Measurements from ENCODE around the gene SMYD3.

Gene SMYD3

DNA sequence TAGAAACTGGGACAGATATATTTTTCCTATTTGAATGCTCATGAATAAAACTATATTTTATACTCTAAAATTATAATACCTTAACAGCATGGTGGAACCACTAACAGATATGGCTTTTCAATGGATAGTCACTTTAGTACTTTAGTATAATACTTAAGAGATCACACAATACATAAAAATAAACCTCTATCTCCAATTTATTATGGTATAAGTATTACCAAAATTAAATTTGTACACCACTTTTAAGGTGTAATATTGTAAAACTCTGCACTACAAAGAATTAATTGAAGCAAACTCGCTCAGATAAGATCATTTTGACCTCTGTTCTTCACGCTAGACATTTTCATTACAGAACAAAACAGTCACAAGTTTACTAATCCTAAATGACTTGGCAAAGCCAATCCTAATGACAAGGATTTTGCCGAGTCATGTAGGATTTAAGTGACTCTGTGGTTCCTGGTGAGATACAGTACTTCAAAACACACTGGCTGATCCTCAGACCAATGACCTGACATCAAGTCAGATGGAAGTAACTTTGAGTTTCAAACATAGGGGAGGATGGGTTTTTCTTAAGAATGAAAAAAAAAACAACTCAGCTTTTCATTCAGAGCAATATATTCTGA is 200.6 kb downstream of the SMYD3 start:
- TF ChIP-seq CTCF (IDR thresholded peaks at IDR 0.05; ENCODE audit: low read depth, low read length, poor library complexity, severe bottlenecking) (no peak), EZH2phosphoT487 (IDR thresholded peaks at IDR 0.05; ENCODE audit: borderline replicate concordance, low read length) (no peak)
- Histone ChIP-seq H3K36me3 (ENCODE audit: control insufficient read depth, low read length) (no peaks in the 10 kb centered on the region), H3K27me3 (ENCODE audit: control insufficient read depth, low read length) (no peaks in the 10 kb centered on the region), H4K20me1 (ENCODE audit: control insufficient read depth, insufficient read depth, low read depth, low read length) (no peaks in the 10 kb centered on the region), H3K9me2 (replicated peaks; ENCODE audit: control insufficient read depth, low read length) (no peaks in the 10 kb centered on the region), H3K27ac (ENCODE audit: low read depth, low read length) (no peak overlapping the region), H3K79me2 (ENCODE audit: control insufficient read depth, low read length) (no peaks in the 10 kb centered on the region), H3F3A (ENCODE audit: control insufficient read depth, insufficient read depth) (no peaks in the 10 kb centered on the region), H3K9me3 (ENCODE audit: control insufficient read depth, insufficient read depth, low read length) (no peaks in the 10 kb centered on the region), H3K4me1 (ENCODE audit: control insufficient read depth, low read length) (no peaks in the 10 kb centered on the region), H3K4me3 (ENCODE audit: low read length) (no peak overlapping the region), H3K4me2 (ENCODE audit: low read length) (no peak overlapping the region)

DNA sequence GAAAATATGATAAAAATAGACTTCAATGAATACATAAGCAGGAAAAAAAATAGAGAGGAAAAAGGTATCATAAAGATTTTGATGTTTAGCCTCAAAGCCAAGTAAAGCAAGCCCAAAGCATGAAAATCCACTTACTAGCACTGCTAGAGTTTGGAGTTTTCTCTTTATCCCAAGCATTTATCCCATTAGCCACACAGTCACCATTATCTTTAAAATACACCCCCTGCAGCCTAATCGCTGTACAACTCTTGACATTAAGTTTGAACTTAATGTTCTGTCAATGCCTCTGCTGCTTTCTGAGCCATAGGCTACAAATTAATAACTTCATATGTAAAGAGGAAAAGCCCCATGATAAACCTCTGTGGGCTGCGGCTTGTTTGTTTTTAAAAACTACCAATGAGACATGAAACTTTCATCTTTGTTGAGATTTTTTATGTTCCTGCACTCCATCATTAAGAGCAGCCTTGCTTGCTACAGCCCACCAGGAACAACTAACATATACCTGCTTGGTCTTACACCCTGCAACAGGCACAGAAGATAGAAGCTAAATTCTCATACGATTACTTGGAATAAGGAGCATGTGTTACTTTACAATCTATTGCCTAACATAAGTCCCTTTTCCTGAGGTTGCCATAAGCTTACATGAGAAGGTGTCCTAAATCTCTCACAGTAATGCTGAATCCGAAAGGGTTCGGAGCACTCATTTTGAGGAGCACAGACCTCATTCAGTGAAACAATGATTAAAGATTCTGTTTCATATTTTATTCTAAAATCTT is 202.4 kb downstream of the SMYD3 start:
- H4K20me1 ChIP-seq (ENCODE audit: control insufficient read depth, insufficient read depth, low read depth, low read length) = no peaks in the 10 kb centered on the region
- H3K4me3 ChIP-seq (ENCODE audit: low read length) = no peak overlapping the region
- no peak for TF ChIP-seq EZH2phosphoT487 (IDR thresholded peaks at IDR 0.05; ENCODE audit: borderline replicate concordance, low read length)
- no peak for TF ChIP-seq CTCF (IDR thresholded peaks at IDR 0.05; ENCODE audit: low read depth, low read length, poor library complexity, severe bottlenecking)
- H3K36me3 ChIP-seq (ENCODE audit: control insufficient read depth, low read length) = no peaks in the 10 kb centered on the region
- no peaks in the 10 kb centered on the region for H3K27me3 ChIP-seq (ENCODE audit: control insufficient read depth, low read length)
- H3K4me1 ChIP-seq (ENCODE audit: control insufficient read depth, low read length) = no peaks in the 10 kb centered on the region
- H3K9me3 ChIP-seq (ENCODE audit: control insufficient read depth, insufficient read depth, low read length) = no peaks in the 10 kb centered on the region
- H3K4me2 ChIP-seq (ENCODE audit: low read length) = no peak overlapping the region
- H3F3A ChIP-seq (ENCODE audit: control insufficient read depth, insufficient read depth) = no peaks in the 10 kb centered on the region
- H3K27ac ChIP-seq (ENCODE audit: low read depth, low read length) = no peak overlapping the region
- H3K79me2 ChIP-seq (ENCODE audit: control insufficient read depth, low read length) = no peaks in the 10 kb centered on the region
- no peaks in the 10 kb centered on the region for H3K9me2 ChIP-seq (replicated peaks; ENCODE audit: control insufficient read depth, low read length)

- Histone ChIP-seq H3K4me2 (ENCODE audit: low read length) (no peak overlapping the region), H3K36me3 (ENCODE audit: control insufficient read depth, low read length) (no peaks in the 10 kb centered on the region), H3K27ac (ENCODE audit: low read depth, low read length) (no peak overlapping the region), H3K4me1 (ENCODE audit: control insufficient read depth, low read length) (no peaks in the 10 kb centered on the region), H3K4me3 (ENCODE audit: low read length) (no peak overlapping the region), H3K9me3 (ENCODE audit: control insufficient read depth, insufficient read depth, low read length) (no peaks in the 10 kb centered on the region), H3F3A (ENCODE audit: control insufficient read depth, insufficient read depth) (no peaks in the 10 kb centered on the region), H3K9me2 (replicated peaks; ENCODE audit: control insufficient read depth, low read length) (no peaks in the 10 kb centered on the region), H3K27me3 (ENCODE audit: control insufficient read depth, low read length) (no peaks in the 10 kb centered on the region), H4K20me1 (ENCODE audit: control insufficient read depth, insufficient read depth, low read depth, low read length) (no peaks in the 10 kb centered on the region), H3K79me2 (ENCODE audit: control insufficient read depth, low read length) (no peaks in the 10 kb centered on the region)
- TF ChIP-seq CTCF (IDR thresholded peaks at IDR 0.05; ENCODE audit: low read depth, low read length, poor library complexity, severe bottlenecking) (no peak), EZH2phosphoT487 (IDR thresholded peaks at IDR 0.05; ENCODE audit: borderline replicate concordance, low read length) (no peak)
These were observed 204.3 kb downstream of the SMYD3 start for GRCh38 chr1:246302711-246303317.

All from DOHH2 (cell line).